Stimulated activated CD4-positive, alpha-beta T cell treated with anti-CD3 and anti-CD28 coated beads, TNF-alpha, amount 100 ng/mL, for 1 hour (primary cell): Measurements from ENCODE around the gene EIF3D.
A peak's percentile ranks its signal among the peaks of the same experiment; 100 is the strongest.

Source experiments
- DNase-seq, 3 donors: peaks; one replicate each; pipeline ENCODE4 v3.0.0-alpha.2; 2020; ENCODE audit warnings: low read depth in 3 of 3, low spot score in 1 of 3

The EIF3D gene, protein sequence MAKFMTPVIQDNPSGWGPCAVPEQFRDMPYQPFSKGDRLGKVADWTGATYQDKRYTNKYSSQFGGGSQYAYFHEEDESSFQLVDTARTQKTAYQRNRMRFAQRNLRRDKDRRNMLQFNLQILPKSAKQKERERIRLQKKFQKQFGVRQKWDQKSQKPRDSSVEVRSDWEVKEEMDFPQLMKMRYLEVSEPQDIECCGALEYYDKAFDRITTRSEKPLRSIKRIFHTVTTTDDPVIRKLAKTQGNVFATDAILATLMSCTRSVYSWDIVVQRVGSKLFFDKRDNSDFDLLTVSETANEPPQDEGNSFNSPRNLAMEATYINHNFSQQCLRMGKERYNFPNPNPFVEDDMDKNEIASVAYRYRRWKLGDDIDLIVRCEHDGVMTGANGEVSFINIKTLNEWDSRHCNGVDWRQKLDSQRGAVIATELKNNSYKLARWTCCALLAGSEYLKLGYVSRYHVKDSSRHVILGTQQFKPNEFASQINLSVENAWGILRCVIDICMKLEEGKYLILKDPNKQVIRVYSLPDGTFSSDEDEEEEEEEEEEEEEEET

GRCh38 chr22:36528795-36529751 lies at the start of gene EIF3D:
Gene EIF3D, minus strand, starts transcription at chr22:36529166. Its CDS starts 3,045 bp downstream, at chr22:36526121.
- peak; percentile 95 to 96 (median 95) for DNase-seq

DNA sequence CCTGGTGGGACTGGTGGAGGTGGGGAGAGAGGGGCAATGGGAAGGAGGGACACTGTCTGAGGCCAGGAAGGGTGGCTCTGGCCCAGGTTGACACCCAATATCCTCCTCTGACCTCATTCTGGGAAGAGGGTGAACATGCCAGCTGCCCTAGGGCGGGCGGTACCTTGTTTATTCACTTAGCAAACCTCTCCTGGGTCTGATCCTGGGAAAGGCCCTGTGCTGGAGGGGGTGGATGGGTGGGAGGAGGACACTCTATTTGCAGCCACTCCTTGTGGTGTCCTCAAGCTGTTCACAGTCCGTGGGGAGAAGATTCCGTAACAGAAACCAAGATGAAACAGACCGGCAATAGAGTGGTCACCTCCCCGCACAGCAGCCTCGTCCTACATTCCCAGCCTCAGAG lies 49.7 kb upstream of the EIF3D start:
- no peak for DNase-seq

DNA sequence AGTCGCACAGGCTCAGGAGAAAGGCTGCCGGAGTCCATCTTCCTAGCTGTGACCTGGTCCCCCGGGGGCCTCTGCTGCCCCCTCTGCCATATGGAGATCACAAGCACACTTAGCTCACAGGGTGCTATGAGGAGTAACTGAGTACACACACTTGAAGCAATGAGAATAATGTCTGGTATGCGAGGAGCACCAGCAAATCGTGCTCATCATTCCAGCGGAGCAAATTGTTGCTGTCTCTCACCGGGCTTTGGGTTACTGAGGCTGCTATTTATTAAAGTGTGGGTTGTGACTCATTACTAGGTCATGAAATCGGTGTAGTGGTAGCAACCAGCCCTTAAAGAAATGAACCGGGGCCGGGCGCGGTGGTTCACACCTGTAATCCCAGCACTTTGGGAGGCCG lies 48.1 kb upstream of the EIF3D start:
- no peak for DNase-seq

- no peak for DNase-seq
Measured at GRCh38 chr22:36574728-36575127, 45.8 kb upstream of the EIF3D start.

GRCh38 chr22:36573815-36574363 lies 44.9 kb upstream of the EIF3D start:
- no peak for DNase-seq

- no peak for DNase-seq
Measured at GRCh38 chr22:36571991-36572390, 43.0 kb upstream of the EIF3D start.

DNA sequence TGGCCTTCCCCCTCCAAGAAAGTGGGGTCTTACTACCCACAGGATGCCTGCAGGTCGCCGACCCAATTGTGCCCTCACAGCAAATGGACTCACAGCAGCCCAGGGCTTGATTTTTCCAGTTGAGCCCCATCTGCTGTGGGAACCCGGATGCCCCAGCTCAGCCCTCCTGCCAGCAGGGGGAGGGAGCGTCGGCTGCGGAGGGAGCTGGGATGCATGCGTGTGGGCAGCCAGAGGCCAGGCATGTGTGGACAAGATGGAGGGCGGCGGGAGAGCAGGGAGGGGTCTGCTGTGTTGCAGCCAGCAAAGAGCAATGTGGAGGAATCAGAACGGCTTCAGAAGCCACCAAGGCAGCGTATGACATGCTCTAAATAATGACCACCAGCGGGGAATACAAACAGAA lies 41.0 kb upstream of the EIF3D start:
- no peak for DNase-seq

DNA sequence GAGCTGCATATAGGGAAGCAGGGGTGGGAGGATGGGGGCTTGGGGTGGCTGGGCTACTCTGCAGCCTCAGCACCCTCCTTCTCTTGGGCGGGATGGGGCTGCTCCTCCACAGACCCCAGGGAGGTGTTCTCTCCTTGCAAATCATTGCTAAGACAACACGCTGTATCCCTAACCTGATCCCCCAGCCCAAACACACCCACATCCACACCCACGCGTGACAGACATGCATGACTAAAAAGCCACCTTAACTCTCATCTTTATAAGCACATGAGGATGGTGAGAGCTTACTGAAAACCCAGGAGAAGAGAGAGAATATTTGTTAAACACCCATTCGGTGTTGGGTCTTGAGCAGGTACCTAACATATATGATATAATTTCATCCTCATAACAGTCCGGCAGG lies 39.9 kb upstream of the EIF3D start:
- DNase-seq: no peak

- DNase-seq: no peak
Measured at GRCh38 chr22:36566720-36567119, 37.8 kb upstream of the EIF3D start.

DNA sequence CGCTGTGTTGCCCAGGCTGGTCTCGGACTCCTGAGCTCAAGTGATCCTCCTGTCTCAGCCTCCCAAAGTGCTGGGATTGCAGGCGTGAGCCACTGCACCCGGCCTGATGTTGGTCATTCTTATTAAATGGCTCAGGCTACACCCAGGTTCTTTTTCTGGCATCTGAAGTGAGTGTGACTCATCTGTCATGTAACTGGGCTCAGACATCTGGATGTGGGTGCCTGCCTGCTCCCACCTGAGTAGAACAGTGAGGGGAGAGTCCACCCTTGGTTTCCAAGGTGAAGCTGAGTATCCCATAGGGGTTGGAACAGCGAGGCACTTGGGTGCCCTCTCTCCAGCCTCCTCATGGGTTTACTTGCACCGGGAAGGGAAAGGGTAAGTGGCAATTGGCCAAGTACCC lies 36.7 kb upstream of the EIF3D start:
- no peak for DNase-seq

GRCh38 chr22:36565159-36565507 lies 36.2 kb upstream of the EIF3D start:
- DNase-seq: no peak

- no peak for DNase-seq
Measured at GRCh38 chr22:36564422-36565158, 35.6 kb upstream of the EIF3D start.

DNA sequence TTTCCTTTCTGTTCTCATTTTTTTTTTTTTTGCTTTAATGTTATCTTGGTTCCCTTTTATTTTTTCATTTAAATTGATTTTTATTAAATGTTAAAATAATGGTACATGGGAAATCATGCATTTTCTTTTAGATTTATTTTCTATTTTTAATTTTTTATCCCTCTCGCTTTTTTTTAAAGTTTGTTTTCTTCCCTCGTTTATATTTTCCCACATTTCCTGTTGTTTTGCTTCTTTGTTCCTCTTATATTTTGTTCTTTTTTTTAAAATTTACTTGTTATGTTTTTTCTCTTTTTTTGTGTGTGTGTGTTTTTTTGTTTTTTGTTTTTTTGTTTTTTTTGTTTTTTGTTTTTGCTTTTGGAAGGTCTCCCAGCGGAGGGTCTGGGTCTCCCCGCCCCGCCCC lies 34.9 kb upstream of the EIF3D start:
- no peak for DNase-seq

DNA sequence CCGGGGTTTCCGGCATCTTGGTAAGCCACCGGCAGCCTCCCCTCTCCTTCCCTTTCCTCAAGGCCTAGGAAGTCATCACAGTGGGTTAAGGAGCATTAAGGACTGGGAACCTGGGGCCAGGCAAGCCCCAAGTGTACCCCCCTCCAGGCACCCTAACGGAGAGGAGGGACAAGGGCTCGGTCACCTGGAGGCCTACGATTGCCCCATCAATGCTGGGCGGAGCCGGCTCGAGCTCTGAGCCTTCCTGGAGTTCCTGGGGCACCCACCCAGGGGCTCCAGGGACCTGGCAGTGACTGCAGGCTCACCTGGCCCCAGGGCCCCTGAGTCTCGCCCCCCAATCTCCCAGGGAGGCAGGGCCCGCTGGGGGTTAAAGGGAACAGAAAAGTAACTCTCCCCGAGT lies 34.5 kb upstream of the EIF3D start:
- no peak for DNase-seq

DNA sequence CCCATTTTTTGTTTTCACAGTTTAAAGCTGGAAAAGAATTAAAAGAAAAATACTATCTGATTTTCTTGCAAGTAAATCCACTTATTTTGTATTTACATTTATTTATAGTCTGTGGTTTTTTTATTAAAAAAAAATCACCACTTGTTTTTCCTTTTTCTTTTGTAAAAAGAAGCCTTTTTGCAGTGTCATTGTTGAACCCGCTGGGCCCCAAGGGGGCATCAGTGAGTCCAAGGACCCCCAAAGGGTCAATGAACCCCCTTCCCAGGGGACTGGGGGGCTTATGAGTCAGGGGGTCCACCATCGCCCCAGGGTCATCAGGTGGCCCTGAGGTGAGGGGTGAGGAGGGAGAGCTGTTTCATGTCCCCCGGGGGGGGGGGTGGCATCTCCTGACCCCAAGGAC lies 34.0 kb upstream of the EIF3D start:
- no peak for DNase-seq

- no peak for DNase-seq
Measured at GRCh38 chr22:36562261-36562835, 33.4 kb upstream of the EIF3D start.

DNA sequence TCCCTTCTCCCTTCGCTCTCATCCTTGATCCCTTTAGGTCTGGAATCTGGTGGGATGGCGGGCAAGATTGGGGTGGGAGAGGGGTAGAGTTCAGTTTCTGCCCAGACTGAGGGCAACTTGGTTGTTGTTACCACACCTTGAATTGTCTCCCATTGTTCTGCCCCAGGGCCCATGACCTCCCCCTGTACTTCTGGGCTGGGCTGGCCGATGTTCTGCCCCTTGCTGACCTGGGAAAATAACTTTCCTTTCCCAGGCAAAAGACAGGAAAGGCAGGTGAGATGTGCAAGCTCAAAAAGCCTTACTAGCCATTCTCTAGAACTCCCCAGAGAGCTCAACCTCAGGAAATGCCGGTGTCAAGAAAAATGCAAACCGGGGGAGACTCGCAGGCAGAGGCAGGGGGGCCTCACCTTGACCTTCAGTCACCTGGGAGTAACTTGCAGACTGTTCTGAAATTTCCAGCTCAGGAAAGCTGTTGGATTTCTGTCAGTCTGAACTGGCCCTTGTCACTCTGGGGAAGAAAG lies 32.4 kb upstream of the EIF3D start:
- no peak for DNase-seq

GRCh38 chr22:36560001-36560400 lies 31.0 kb upstream of the EIF3D start:
- DNase-seq: no peak

DNA sequence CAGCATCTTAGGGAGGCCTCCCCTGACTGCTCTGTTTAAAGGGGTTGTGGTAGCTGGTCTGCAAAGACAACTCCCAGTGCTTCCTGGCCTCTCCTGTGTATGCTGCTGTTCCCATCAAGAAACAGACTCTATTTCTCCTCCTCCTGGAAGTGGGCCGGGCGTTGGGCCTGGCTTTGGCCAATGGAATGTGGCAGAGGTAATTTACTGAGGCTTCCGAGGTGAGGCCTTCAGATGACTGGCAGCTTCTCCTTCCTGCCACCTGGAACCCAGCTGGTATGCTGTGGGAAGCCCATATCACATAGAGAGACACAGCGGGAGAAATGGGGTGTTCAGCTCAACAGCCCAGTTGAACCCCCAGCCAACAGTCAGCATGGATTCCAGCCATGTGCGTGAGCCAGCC lies 25.1 kb upstream of the EIF3D start:
- DNase-seq: no peak

GRCh38 chr22:36552289-36552688 lies 23.3 kb upstream of the EIF3D start:
- no peak for DNase-seq
